Measurements from ENCODE around the gene TNFAIP1. TPM values are rescaled to one million over a fixed set of nuclear protein-coding genes. Genes with fewer than 3 reads are reported as not detected.

The TNFAIP1 gene
- total RNA-seq, 4 donors from 2014 or later = 28.7 to 50.4 (median 40.4) TPM

- TF ChIP-seq CTCF (IDR thresholded peaks at IDR 0.05) = no peak
- DNase-seq (ENCODE audit: low spot score) (no peak), ATAC-seq (ENCODE audit: low FRiP score) (no peak)
Observed at GRCh38 chr17:28340374-28340773, 4.8 kb downstream of the TNFAIP1 start.

GRCh38 chr17:28341516-28341915, 6.0 kb downstream of the TNFAIP1 start:
- DNase-seq (ENCODE audit: low spot score) (no peak), ATAC-seq (ENCODE audit: low FRiP score) (no peak)
- TF ChIP-seq CTCF (IDR thresholded peaks at IDR 0.05) = no peak

- TF ChIP-seq CTCF (IDR thresholded peaks at IDR 0.05) = no peak
- no peak for ATAC-seq (ENCODE audit: low FRiP score)
- no peak for DNase-seq (ENCODE audit: low spot score)
Observed at GRCh38 chr17:28342313-28342712, 6.8 kb downstream of the TNFAIP1 start.

GRCh38 chr17:28343491-28343932, 8.0 kb downstream of the TNFAIP1 start:
- DNase-seq (ENCODE audit: low spot score) (no peak), ATAC-seq (ENCODE audit: low FRiP score) (no peak)
- no peak for TF ChIP-seq CTCF (IDR thresholded peaks at IDR 0.05)

- no peak for ATAC-seq (ENCODE audit: low FRiP score)
- no peak for DNase-seq (ENCODE audit: low spot score)
- no peak for TF ChIP-seq CTCF (IDR thresholded peaks at IDR 0.05)
Observed at GRCh38 chr17:28344011-28344410, 8.4 kb downstream of the TNFAIP1 start.

GRCh38 chr17:28344435-28344901, 8.9 kb downstream of the TNFAIP1 start:
- TF ChIP-seq CTCF (IDR thresholded peaks at IDR 0.05) = no peak
- no peak for DNase-seq (ENCODE audit: low spot score)
- ATAC-seq (ENCODE audit: low FRiP score) = no peak

- ATAC-seq (ENCODE audit: low FRiP score) = no peak
- TF ChIP-seq CTCF (IDR thresholded peaks at IDR 0.05) = no peak
- no peak for DNase-seq (ENCODE audit: low spot score)
Observed at GRCh38 chr17:28345419-28346198, 10.0 kb downstream of the TNFAIP1 start.

Measured in omental fat pad (tissue), 4 donors.